HEK293 (cell line): ENCODE measurements around the gene GTPBP3.

Experiments
- CTCF ChIP-seq: fragments of 450-650 bp; formaldehyde crosslinking; IDR thresholded peaks from 2 replicates; pipeline ENCODE4 v1.5.1; 2016; ENCODE audit warnings: missing biosample characterization, missing genetic modification characterization
- REST ChIP-seq: fragments of 450-650 bp; formaldehyde crosslinking; IDR thresholded peaks from 2 replicates; pipeline ENCODE4 v1.5.1; 2016; ENCODE audit warnings: missing biosample characterization, missing genetic modification characterization
- YY1 ChIP-seq: fragments of 450-650 bp; formaldehyde crosslinking; IDR thresholded peaks from 2 replicates; pipeline ENCODE4 v1.5.1; 2018; ENCODE audit warnings: missing biosample characterization, missing genetic modification characterization
- ZNF274 ChIP-seq, 2 experiments: fragments of 200-500 bp in 1 of 2; fragments of 450-650 bp in 1 of 2; sonication (Bioruptor generic) in 1 of 2; formaldehyde crosslinking in 1 of 2; IDR thresholded peaks; 2 replicates each; pipeline versions ENCODE4 v1.5.1 to v1.6.1; 2014 to 2016; ENCODE audit warnings: borderline replicate concordance in 1 of 2, inconsistent platforms in 1 of 2, low read length in 1 of 2, missing biosample characterization in 1 of 2, missing genetic modification characterization in 1 of 2
- ZNF747 ChIP-seq: fragments of 450-650 bp; formaldehyde crosslinking; IDR thresholded peaks from 2 replicates; pipeline ENCODE4 v1.5.1; 2016; ENCODE audit warnings: missing biosample characterization, missing genetic modification characterization

GRCh38 chr19:17305517-17306284 is 31.7 kb upstream of the GTPBP3 start, which contains the start of gene MRPL34:
- TF ChIP-seq ZNF274 (IDR thresholded peaks at IDR 0.05; ENCODE audit: low read length), result no peak
- TF ChIP-seq ZNF274 (tag by site-specific recombination; IDR thresholded peaks at IDR 0.05; ENCODE audit: borderline replicate concordance), result no peak
- peak; percentile 100 for TF ChIP-seq CTCF (tag by site-specific recombination)
- no peak for TF ChIP-seq ZNF747 (tag by site-specific recombination)
- peak; percentile 42 for TF ChIP-seq YY1 (tag by site-specific recombination)
- TF ChIP-seq REST (tag by site-specific recombination), result no peak
